Left ventricle myocardium inferior (tissue), 1 donor: ENCODE measurements around the gene CYP4F3. TPM values are rescaled to one million over a fixed set of nuclear protein-coding genes. Genes with fewer than 3 reads are reported as not detected.
"Not testable (repeated sequence)": the region's sequence is repeated elsewhere in the genome, so short reads cannot be mapped to it uniquely, and the experiment has no call there.

Source experiments
- DNase-seq: peaks from one replicate; pipeline ENCODE4 v3.0.0-alpha.2; 2020
- H3K27ac ChIP-seq: fragments of 200-600 bp; replicated peaks from 2 replicates; pipeline ENCODE4 v1.8.0; 2021
- H3K27me3 ChIP-seq: fragments of 200-600 bp; 2 replicates; pipeline ENCODE4 v1.8.0; 2021; ENCODE audit warnings: low read depth
- H3K36me3 ChIP-seq: fragments of 200-600 bp; 2 replicates; pipeline ENCODE4 v1.8.0; 2021
- H3K4me1 ChIP-seq: fragments of 200-600 bp; 2 replicates; pipeline ENCODE4 v1.8.0; 2021
- H3K4me3 ChIP-seq: fragments of 200-600 bp; 2 replicates; pipeline ENCODE4 v1.8.0; 2021; ENCODE audit warnings: mild to moderate bottlenecking, moderate library complexity
- H3K9me3 ChIP-seq: fragments of 200-600 bp; replicated peaks from 2 replicates; pipeline ENCODE4 v1.8.0; 2021
- CTCF ChIP-seq: fragments of 200-600 bp; IDR thresholded peaks from 2 replicates; pipeline ENCODE4 v1.8.0; 2021; ENCODE audit warnings: antibody characterized with exemption, mild to moderate bottlenecking, borderline replicate concordance
- intact Hi-C: fragments of 100-400 bp; cut with micrococcal nuclease; formaldehyde crosslinking; loops from one replicate; pipeline ENCODE4 v1.11.0; 2022
- total RNA-seq: library from RNA; stranded (reverse); fragmentation: NEBNext Ultra II Directional; extraction: Animal tissue kit (Norgen Biotek cat#: 25700); gene quantifications from one replicate; pipeline ENCODE4 v1.2.1, GENCODE V29; 2021
- donor health status: DM: no; HTN: yes; CAD: no; lungs with severe emphysema.

Gene CYP4F3
- total RNA-seq, 1 donor from 2014 or later = not detected

- Histone ChIP-seq H3K27me3 (peaks cover 15% of the 10 kb centered on the region), H3K4me1 (peaks cover 12% of the 10 kb centered on the region), H3K27ac (peak overlapping the region; percentile 87), H3K36me3 (no peaks in the 10 kb centered on the region), H3K9me3 (no peaks in the 10 kb centered on the region), H3K4me3 (peak overlapping the region; percentile 52)
- intact Hi-C loops = no loop called here
- TF ChIP-seq CTCF = no peak
- no peak for DNase-seq
These were observed 31.3 kb downstream of the CYP4F3 start for GRCh38 chr19:15671891-15672579.

GRCh38 chr19:15672580-15673175, 32.0 kb downstream of the CYP4F3 start, which contains the start of gene CYP4F12:
Gene CYP4F12 (plus strand): TSS chr19:15673087. CDS start chr19:15673530, 443 bp downstream.
- TF ChIP-seq CTCF = no peak
- Histone ChIP-seq H3K27ac (peak within 1 kb of the TSS; percentile 87), H3K9me3 (no peaks in the 10 kb centered on the region), H3K27me3 (peaks cover 9% of the 10 kb centered on the region), H3K4me3 (peak within 1 kb of the TSS; percentile 52), H3K36me3 (no peaks in the 10 kb centered on the region), H3K4me1 (peaks cover 12% of the 10 kb centered on the region)
- intact Hi-C loops = no loop called here
- DNase-seq = peak; percentile 87

- no peak for TF ChIP-seq CTCF
- H3K27me3 ChIP-seq = peaks cover 5% of the 10 kb centered on the region
- H3K4me3 ChIP-seq = peak overlapping the region; percentile 52
- intact Hi-C loops = no loop called here
- no peaks in the 10 kb centered on the region for H3K9me3 ChIP-seq
- peak overlapping the region; percentile 87 for H3K27ac ChIP-seq
- peak; percentile 15 for DNase-seq
- peaks cover 12% of the 10 kb centered on the region for H3K4me1 ChIP-seq
- H3K36me3 ChIP-seq = no peaks in the 10 kb centered on the region
These were observed 32.5 kb downstream of the CYP4F3 start for GRCh38 chr19:15673176-15673654.

- peaks cover 8% of the 10 kb centered on the region for H3K36me3 ChIP-seq
- H3K4me3 ChIP-seq = no peak overlapping the region
- no peaks in the 10 kb centered on the region for H3K9me3 ChIP-seq
- H3K27me3 ChIP-seq = no peaks in the 10 kb centered on the region
- peaks cover 12% of the 10 kb centered on the region for H3K4me1 ChIP-seq
- H3K27ac ChIP-seq = no peak overlapping the region
- DNase-seq = no peak
- TF ChIP-seq CTCF = no peak
- intact Hi-C loops = no loop called here
These were observed 34.9 kb downstream of the CYP4F3 start for GRCh38 chr19:15675560-15675959.

- Histone ChIP-seq H3K4me3 (no peak overlapping the region), H3K4me1 (no peaks in the 10 kb centered on the region), H3K9me3 (no peaks in the 10 kb centered on the region), H3K27ac (no peak overlapping the region), H3K36me3 (peaks cover 24% of the 10 kb centered on the region), H3K27me3 (no peaks in the 10 kb centered on the region)
- no peak for DNase-seq
- TF ChIP-seq CTCF = no peak
- intact Hi-C loops = no loop called here
These were observed 38.4 kb downstream of the CYP4F3 start for GRCh38 chr19:15679089-15679488.

- H3K27ac ChIP-seq, H3K27me3 ChIP-seq, H3K9me3 ChIP-seq, H3K4me1 ChIP-seq, DNase-seq, intact Hi-C loops, H3K4me3 ChIP-seq: not testable (repeated sequence)
- H3K36me3 ChIP-seq = peaks cover 25% of the 10 kb centered on the region
These were observed 39.2 kb downstream of the CYP4F3 start for GRCh38 chr19:15679865-15680264.
